ENCODE measurements around the gene MYL3.

GRCh38 chr3:46820852-46821251 lies 42.4 kb downstream of the MYL3 start:
- TF ChIP-seq POLR2A (IDR thresholded peaks at IDR 0.05; ENCODE audit: low read length) (no peak), GATA1 (IDR thresholded peaks at IDR 0.05; ENCODE audit: low read depth, low read length) (no peak)

All from erythroblast (primary cell).